Pancreas (tissue), 10 donors: ENCODE measurements around the gene METAP1D. TPM values are rescaled to one million over a fixed set of nuclear protein-coding genes. Genes with fewer than 3 reads are reported as not detected.

Experiments
- ATAC-seq, 4 donors: fragments of 200-7000 bp; cut with Tn5 transposase; one replicate each; pipeline versions ENCODE4 v1.8.0 to v1.9.1; 2020; ENCODE audit warnings: mild to moderate bottlenecking in 4 of 4, moderate library complexity in 4 of 4
- DNase-seq, 6 donors: peaks; one replicate each; pipeline ENCODE4 v3.0.0-alpha.2; 2020
- FAIRE-seq: peaks from 2 replicates; lab custom pipeline; 2012; peaks lifted over from hg19 to GRCh38; lab: Jason Lieb, UNC
- H3K27ac ChIP-seq, 4 donors: fragments of 200-600 bp; sonication (generic); 1 replicate in 3 of 4; 2 replicates in 1 of 4; pipeline versions ENCODE4 v1.5.0 to v1.8.0; 2020
- H3K27me3 ChIP-seq, 4 donors: fragments of 200-600 bp; one replicate each; pipeline ENCODE4 v1.8.0; 2021
- H3K36me3 ChIP-seq, 3 donors: fragments of 200-600 bp; sonication (generic) in 1 of 3; one replicate each; pipeline versions ENCODE4 v1.5.0 to v1.8.0; 2020 to 2021
- H3K4me1 ChIP-seq, 3 donors: fragments of 200-600 bp; one replicate each; pipeline ENCODE4 v1.8.0; 2021
- H3K4me3 ChIP-seq, 4 donors: fragments of 200-600 bp; sonication (generic) in 2 of 4; one replicate each; pipeline versions ENCODE4 v1.5.0 to v1.8.0; 2020 to 2021
- H3K9me3 ChIP-seq, 4 donors: fragments of 200-600 bp; one replicate each; pipeline ENCODE4 v1.8.0; 2021
- WGBS, 2 donors: extraction: QIAGEN DNeasy Blood & Tissue Kit; methylation state at CpG; one replicate each; pipeline ENCODE4 v1.1.7; 2013; 5-methylcytosine and 5-hydroxymethylcytosine counted together
- intact Hi-C, 3 donors: fragments of 100-400 bp; cut with DNase I; formaldehyde crosslinking; loops; one replicate each; pipeline versions ENCODE4 v1.11.1 to v1.14.2; 2022
- polyA plus RNA-seq, 2 donors: library from polyadenylated mRNA; stranded (reverse); fragments of 200-250 nt; gene quantifications; one replicate each; pipeline ENCODE4 v1.2.3, GENCODE V29; 2013
- total RNA-seq, 6 donors: library from RNA; stranded (reverse); fragmentation: NEBNext Ultra II Directional in 4 of 6; extraction: Animal tissue kit (Norgen Biotek cat#: 25700) in 4 of 6; gene quantifications; one replicate each; pipeline versions ENCODE4 v1.2.1 to v1.2.4, GENCODE V29; 2021 to 2023
- TF ChIP-seq, protein P1 (sequence below), 4 donors: fragments of 200-600 bp; sonication (generic) in 3 of 4; IDR thresholded peaks; one replicate each; pipeline versions ENCODE4 v1.5.0 to v1.8.0; 2021; ENCODE audit warnings: antibody characterized with exemption in 4 of 4
- donor health status: healthy with polysubstance abuse.
- donor health status: DM: no; HTN: no; CAD: no; lungs with moderate emphysema.
- donor health status: DM: no; HTN: no; CAD: no.
- donor health status: control.
- donor health status: control.
- donor health status: Bipolar disorder and iron deficiency.
- donor health status: DM: yes; HTN: yes; CAD: no.
- donor health status: DM: no; HTN: no; CAD: no.
- donor health status: DM: no; HTN: no; CAD: no.
- donor health status: DM: yes; HTN: yes; CAD: no.

METAP1D gene
- total and polyA plus RNA-seq, 8 donors: 3.0 to 11.4 (median 4.6) TPM

DNA sequence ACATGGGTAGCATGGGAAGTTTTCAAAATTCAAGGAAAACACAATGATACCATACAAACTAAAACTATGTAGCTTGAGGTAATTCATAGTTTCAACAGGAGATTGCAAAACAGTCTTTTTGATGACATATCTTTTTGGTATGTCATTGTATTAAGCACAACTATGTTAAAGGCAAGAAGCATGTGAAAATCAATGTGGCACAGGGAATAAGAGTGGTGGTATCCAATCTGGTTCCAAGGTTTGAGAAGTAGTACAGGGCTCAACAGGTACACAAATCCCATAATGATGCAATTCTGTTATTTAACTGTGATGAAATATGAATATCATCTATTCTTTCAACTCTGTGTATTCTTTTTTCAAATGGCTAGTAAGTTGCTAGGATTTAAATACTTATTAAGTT lies 119.3 kb downstream of the METAP1D start:
- TF ChIP-seq, protein P1, sequence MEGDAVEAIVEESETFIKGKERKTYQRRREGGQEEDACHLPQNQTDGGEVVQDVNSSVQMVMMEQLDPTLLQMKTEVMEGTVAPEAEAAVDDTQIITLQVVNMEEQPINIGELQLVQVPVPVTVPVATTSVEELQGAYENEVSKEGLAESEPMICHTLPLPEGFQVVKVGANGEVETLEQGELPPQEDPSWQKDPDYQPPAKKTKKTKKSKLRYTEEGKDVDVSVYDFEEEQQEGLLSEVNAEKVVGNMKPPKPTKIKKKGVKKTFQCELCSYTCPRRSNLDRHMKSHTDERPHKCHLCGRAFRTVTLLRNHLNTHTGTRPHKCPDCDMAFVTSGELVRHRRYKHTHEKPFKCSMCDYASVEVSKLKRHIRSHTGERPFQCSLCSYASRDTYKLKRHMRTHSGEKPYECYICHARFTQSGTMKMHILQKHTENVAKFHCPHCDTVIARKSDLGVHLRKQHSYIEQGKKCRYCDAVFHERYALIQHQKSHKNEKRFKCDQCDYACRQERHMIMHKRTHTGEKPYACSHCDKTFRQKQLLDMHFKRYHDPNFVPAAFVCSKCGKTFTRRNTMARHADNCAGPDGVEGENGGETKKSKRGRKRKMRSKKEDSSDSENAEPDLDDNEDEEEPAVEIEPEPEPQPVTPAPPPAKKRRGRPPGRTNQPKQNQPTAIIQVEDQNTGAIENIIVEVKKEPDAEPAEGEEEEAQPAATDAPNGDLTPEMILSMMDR (IDR thresholded peaks at IDR 0.05): no peak
- Histone ChIP-seq H3K4me3 (no peak overlapping the region), H3K9me3 (no peaks in the 10 kb centered on the region), H3K27ac (no peak overlapping the region), H3K27me3 (peaks cover 0 to 3% (median 0%) of the 10 kb centered on the region in 4 donors), H3K4me1 (no peaks in the 10 kb centered on the region), H3K36me3 (no peaks in the 10 kb centered on the region)
- DNase-seq (no peak), FAIRE-seq (no peak), ATAC-seq (no peak)
- intact Hi-C loops: no loop called here

GRCh38 chr2:172120118-172120517 lies 120.4 kb downstream of the METAP1D start:
- Histone ChIP-seq H3K9me3 (no peaks in the 10 kb centered on the region), H3K27ac (no peak overlapping the region), H3K4me3 (no peak overlapping the region), H3K36me3 (no peaks in the 10 kb centered on the region), H3K27me3 (peaks cover 0 to 3% (median 0%) of the 10 kb centered on the region in 4 donors), H3K4me1 (no peaks in the 10 kb centered on the region)
- FAIRE-seq (no peak), ATAC-seq (no peak), DNase-seq (no peak)
- TF ChIP-seq, protein P1 (IDR thresholded peaks at IDR 0.05): no peak
- intact Hi-C loops: no loop called here
- 21 to 25% methylated on average over 2 of the region's 2 CpGs for WGBS, 2 donors

DNA sequence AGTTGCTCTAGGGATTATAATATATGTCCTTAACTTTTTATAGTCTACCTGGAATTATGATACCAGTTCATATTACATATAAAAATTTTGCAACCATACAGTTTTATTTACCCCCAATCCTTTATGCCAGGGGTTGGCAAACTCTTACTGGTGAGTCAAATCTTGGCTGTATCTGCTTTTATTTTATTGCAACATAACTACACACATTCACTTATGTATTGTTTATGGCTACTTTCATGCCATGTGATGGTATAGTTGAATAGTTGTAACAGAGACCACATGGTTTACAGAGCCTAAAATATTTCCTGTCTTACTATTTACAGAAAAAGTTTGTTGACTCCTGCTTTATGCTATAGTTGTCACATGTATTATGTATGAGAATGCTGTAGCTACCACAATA lies 128.7 kb downstream of the METAP1D start:
- intact Hi-C loops: no loop called here
- no peaks in the 10 kb centered on the region for H3K27me3 ChIP-seq
- no peak for ATAC-seq

GRCh38 chr2:172129404-172129803 lies 129.7 kb downstream of the METAP1D start:
- H3K27ac ChIP-seq: no peak overlapping the region
- no peak for DNase-seq
- H3K27me3 ChIP-seq: no peaks in the 10 kb centered on the region
- intact Hi-C loops: no loop called here
- TF ChIP-seq, protein P1 (IDR thresholded peaks at IDR 0.05): no peak
- FAIRE-seq: no peak
- H3K9me3 ChIP-seq: no peaks in the 10 kb centered on the region
- H3K4me1 ChIP-seq: no peaks in the 10 kb centered on the region
- H3K36me3 ChIP-seq: no peaks in the 10 kb centered on the region
- no peak for ATAC-seq
- no peak overlapping the region for H3K4me3 ChIP-seq

More for the DNA sequence above, 128.7 kb downstream of the METAP1D start:
- H3K9me3 ChIP-seq: no peaks in the 10 kb centered on the region
- no peak overlapping the region for H3K4me3 ChIP-seq
- no peaks in the 10 kb centered on the region for H3K36me3 ChIP-seq
- FAIRE-seq (no peak), DNase-seq (no peak)
- TF ChIP-seq, protein P1 (IDR thresholded peaks at IDR 0.05): no peak
- no peak overlapping the region for H3K27ac ChIP-seq
- no peaks in the 10 kb centered on the region for H3K4me1 ChIP-seq

Other genes with a start within 250 kb of the METAP1D start
- gene SLC25A12, start 105.7 kb upstream of the METAP1D start, total RNA-seq: 1 to 10 TPM; 1.7 to 4.3 (median 3.0) TPM
- gene SLC25A12, start 105.7 kb upstream of the METAP1D start, polyA plus RNA-seq: 1 to 10 TPM; 2.8 to 8.9 TPM
- 10 to 100 TPM; 13.5 to 19.0 (median 16.2) TPM for gene HAT1, start 77.5 kb upstream of the METAP1D start, total RNA-seq
- gene HAT1, start 77.5 kb upstream of the METAP1D start, polyA plus RNA-seq: 10 to 100 TPM in 1 of 2 donors, 1 to 10 TPM in 1; 7.8 to 20.1 TPM
- under 1 TPM in 1 of 6 donors, not detected in 5; 0.25 TPM for gene DLX1, start 85.6 kb downstream of the METAP1D start, total RNA-seq
- gene DLX1, start 85.6 kb downstream of the METAP1D start, polyA plus RNA-seq: under 1 TPM; 0.15 to 0.26 TPM
- not detected for gene DLX2, start 102.9 kb downstream of the METAP1D start, total RNA-seq
- gene DLX2, start 102.9 kb downstream of the METAP1D start, polyA plus RNA-seq: not detected